Measurements from ENCODE around the gene C10orf71. TPM values are rescaled to one million over a fixed set of nuclear protein-coding genes. Genes with fewer than 3 reads are reported as not detected.

C10orf71 gene
- total RNA-seq, 1 experiment from 2014 or later = not detected

DNA sequence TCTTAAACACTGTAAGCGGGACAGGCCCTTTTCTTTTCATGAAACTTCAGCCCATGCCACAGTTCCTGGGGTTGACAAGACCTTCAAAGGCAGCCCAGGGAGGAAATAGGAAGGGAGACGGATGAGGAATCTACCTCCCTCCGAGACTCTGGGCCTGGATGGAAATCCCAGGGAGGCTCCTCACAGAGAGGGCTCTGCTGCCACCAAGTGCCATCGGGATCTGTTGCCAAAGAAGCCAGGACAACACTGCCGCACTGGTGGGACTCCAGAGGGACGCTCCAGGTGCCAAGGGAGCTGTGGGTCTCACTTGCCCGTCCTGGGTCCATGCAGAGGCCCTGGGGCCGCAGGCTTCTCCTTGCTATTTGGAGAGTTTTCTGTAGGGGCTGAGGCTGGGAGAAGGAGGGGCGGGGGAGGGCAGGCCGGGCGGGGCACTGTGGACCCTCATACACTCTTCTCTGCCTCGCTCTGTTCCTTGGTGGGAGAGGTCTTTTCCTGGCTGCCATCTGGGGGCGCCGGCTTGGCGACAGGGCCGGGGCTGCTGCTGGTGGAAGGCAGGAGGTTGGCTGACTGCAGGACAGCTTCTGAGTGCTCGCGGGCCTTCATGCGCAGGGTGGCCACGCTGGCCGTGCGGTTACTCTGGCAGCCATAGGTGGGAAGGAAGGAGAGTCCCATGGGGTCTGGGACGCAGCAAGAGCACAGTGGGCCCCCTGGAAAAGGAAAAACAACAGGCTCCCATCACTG lies 66.9 kb downstream of the C10orf71 start:
- Mint-ChIP-seq H3K4me1 (ENCODE audit: insufficient read depth, unreplicated experiment) (no peaks in the 10 kb centered on the region), H3K27me3 (ENCODE audit: insufficient read depth, unreplicated experiment) (peaks cover 28% of the 10 kb centered on the region), H3K9me3 (ENCODE audit: unreplicated experiment) (no peaks in the 10 kb centered on the region), H3K27ac (ENCODE audit: low read depth, unreplicated experiment) (no peak overlapping the region), H3K36me3 (ENCODE audit: insufficient read depth, unreplicated experiment) (peaks cover 4% of the 10 kb centered on the region), H3K4me3 (ENCODE audit: unreplicated experiment) (no peak overlapping the region)
- ChIA-PET CTCF (no interaction called here), POLR2A (no interaction called here)
- BruUV-seq (replicated peaks) = no TSS peak
- DNase-seq (ENCODE audit: unreplicated experiment) = no peak
- TF ChIP-seq CTCF (IDR thresholded peaks at IDR 0.05; ENCODE audit: unreplicated experiment) = no peak
- intact Hi-C loops (cut with micrococcal nuclease) = no loop called here

- H3K4me1 Mint-ChIP-seq (ENCODE audit: insufficient read depth, unreplicated experiment) = no peaks in the 10 kb centered on the region
- BruUV-seq (replicated peaks) = no TSS peak
Measured at GRCh38 chr10:49366460-49366859, 67.5 kb downstream of the C10orf71 start.

DNA sequence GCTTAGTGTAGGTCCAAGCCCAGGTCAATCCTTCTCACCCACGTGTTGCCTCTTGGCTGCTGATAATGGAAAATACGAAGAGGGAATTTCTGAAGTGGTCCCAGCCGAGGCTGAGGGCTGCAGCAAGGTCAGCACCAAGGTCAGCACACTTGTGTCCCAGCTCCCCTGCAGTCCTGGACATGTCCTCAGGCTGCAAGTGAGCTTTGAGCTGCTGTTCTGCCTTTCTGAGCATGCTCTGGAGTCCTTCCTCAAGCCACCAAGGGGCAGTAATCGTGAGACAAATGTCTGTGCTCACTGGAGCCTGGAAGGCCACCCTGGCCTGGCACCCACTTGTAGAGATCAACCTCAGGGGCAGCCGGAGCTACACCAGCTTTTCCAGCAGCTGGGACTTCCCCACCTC lies 68.6 kb downstream of the C10orf71 start:
- DNase-seq (ENCODE audit: unreplicated experiment) = no peak
- CTCF ChIA-PET = no interaction called here
- no peak overlapping the region for H3K27ac Mint-ChIP-seq (ENCODE audit: low read depth, unreplicated experiment)
- H3K4me1 Mint-ChIP-seq (ENCODE audit: insufficient read depth, unreplicated experiment) = no peaks in the 10 kb centered on the region
- intact Hi-C loops (cut with micrococcal nuclease) = no loop called here
- no peak overlapping the region for H3K4me3 Mint-ChIP-seq (ENCODE audit: unreplicated experiment)
- no TSS peak for BruUV-seq (replicated peaks)
- H3K36me3 Mint-ChIP-seq (ENCODE audit: insufficient read depth, unreplicated experiment) = peaks cover 4% of the 10 kb centered on the region
- TF ChIP-seq CTCF (IDR thresholded peaks at IDR 0.05; ENCODE audit: unreplicated experiment) = no peak
- POLR2A ChIA-PET = interaction anchor here (0.6 kb wide), 1 partner anchor 46 kb away, joined by 4 read pairs; no protein-coding TSS in a partner anchor
- peaks cover 29% of the 10 kb centered on the region for H3K27me3 Mint-ChIP-seq (ENCODE audit: insufficient read depth, unreplicated experiment)
- no peaks in the 10 kb centered on the region for H3K9me3 Mint-ChIP-seq (ENCODE audit: unreplicated experiment)

More at GRCh38 chr10:49366460-49366859, 67.5 kb downstream of the C10orf71 start:
- CTCF ChIA-PET = no interaction called here
- no peak for DNase-seq (ENCODE audit: unreplicated experiment)
- Mint-ChIP-seq H3K9me3 (ENCODE audit: unreplicated experiment) (no peaks in the 10 kb centered on the region), H3K27me3 (ENCODE audit: insufficient read depth, unreplicated experiment) (peaks cover 28% of the 10 kb centered on the region), H3K4me3 (ENCODE audit: unreplicated experiment) (no peak overlapping the region), H3K27ac (ENCODE audit: low read depth, unreplicated experiment) (no peak overlapping the region), H3K36me3 (ENCODE audit: insufficient read depth, unreplicated experiment) (peaks cover 4% of the 10 kb centered on the region)
- no peak for TF ChIP-seq CTCF (IDR thresholded peaks at IDR 0.05; ENCODE audit: unreplicated experiment)
- POLR2A ChIA-PET = interaction anchor here (0.7 kb wide), 1 partner anchor 57 kb away, joined by 3 read pairs; no protein-coding TSS in a partner anchor
- intact Hi-C loops (cut with micrococcal nuclease) = no loop called here

- POLR2A ChIA-PET = no interaction called here
- Mint-ChIP-seq H3K4me1 (ENCODE audit: insufficient read depth, unreplicated experiment) (no peaks in the 10 kb centered on the region), H3K27me3 (ENCODE audit: insufficient read depth, unreplicated experiment) (peaks cover 27% of the 10 kb centered on the region), H3K36me3 (ENCODE audit: insufficient read depth, unreplicated experiment) (peaks cover 4% of the 10 kb centered on the region), H3K27ac (ENCODE audit: low read depth, unreplicated experiment) (no peak overlapping the region), H3K9me3 (ENCODE audit: unreplicated experiment) (no peaks in the 10 kb centered on the region), H3K4me3 (ENCODE audit: unreplicated experiment) (no peak overlapping the region)
- CTCF ChIA-PET = no interaction called here
- intact Hi-C loops (cut with micrococcal nuclease) = no loop called here
- no TSS peak for BruUV-seq (replicated peaks)
- no peak for DNase-seq (ENCODE audit: unreplicated experiment)
- no peak for TF ChIP-seq CTCF (IDR thresholded peaks at IDR 0.05; ENCODE audit: unreplicated experiment)
Measured at GRCh38 chr10:49368256-49368655, 69.3 kb downstream of the C10orf71 start.

All from MCF 10A (cell line).